GM21717 (cell line): ENCODE measurements around the gene MRPS33.
"Not testable (repeated sequence)": the region's sequence is repeated elsewhere in the genome, so short reads cannot be mapped to it uniquely, and the experiment has no call there.

ENCODE experiments used
- ATAC-seq: cut with Tn5 transposase; IDR thresholded peaks from one replicate; pipeline ENCODE4 v1.9.1; 2021; ENCODE audit warnings: mild to moderate bottlenecking, moderate library complexity; ENCODE audit not compliant: unreplicated experiment

MRPS33 gene

DNA sequence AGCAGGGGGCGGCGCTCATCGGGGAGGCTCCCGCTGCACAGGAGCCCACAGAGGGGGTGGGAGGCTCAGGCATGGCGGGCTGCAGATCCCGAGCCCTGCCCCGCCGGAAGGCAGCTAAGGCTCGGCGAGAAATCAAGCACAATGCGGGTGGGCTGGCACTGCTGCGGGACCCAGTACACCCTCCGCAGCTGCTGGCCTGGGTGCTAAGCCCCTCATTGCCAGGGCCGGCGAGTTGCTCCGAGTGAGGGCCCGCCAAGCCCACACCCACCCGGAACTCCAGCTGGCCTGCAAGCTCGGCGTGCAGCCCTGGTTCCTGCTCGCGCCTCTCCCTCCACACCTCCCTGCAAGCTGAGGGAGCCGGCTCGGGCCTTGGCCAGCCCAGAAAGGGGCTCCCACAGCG lies 57.8 kb downstream of the MRPS33 start:
- ATAC-seq, result not testable (repeated sequence)
